Measurements from ENCODE around the gene BBX. TPM values are rescaled to one million over a fixed set of nuclear protein-coding genes. Genes with fewer than 3 reads are reported as not detected.

The BBX gene
- 37.2 and 39.6 TPM in 2 replicates for total RNA-seq

DNA sequence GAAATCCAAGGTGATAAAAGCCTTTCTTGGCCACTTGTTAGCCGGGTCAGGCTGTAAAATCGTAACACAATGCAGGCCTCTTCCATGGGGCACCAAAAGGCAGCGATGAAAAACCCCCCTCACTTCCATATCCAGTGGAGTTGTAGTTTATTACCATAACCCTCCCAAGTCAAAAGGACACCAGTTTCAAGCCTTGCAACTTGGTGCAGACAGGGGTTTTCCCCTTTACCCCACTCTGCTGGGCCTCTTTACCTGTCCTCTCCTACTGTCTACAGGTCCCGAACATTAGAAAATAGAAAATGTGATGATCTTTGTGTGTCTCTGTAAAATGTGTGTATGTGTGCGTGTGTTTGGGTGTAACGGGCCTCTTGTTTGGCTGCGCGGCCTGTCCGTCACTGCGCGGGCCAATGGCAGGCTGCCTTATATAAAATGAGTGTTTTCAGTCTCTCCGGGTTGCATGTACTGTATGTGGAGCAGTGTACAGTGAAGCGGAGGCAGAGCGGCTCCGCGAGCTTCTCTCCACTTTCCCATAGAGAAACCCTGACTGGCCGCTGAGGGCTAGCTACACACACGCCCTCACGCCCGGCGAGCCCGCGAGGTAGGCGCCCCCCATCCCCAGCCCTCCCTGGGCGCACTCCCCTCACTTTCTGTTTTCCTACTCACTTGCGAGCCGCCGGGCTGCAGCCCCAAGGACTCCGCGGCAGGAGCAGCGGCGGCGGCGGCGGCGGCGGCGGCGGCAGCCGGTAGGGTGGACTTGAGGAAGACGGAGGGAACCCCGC, at the start of gene BBX:
Gene BBX, plus strand, starts transcription at position 453 of the 779 bp plus-strand sequence. CDS start 187,499 bp downstream, outside the sequence.
- peaks cover 7% of the 10 kb centered on the region for H3K27me3 Mint-ChIP-seq
- H3K4me3 Mint-ChIP-seq, result peak within 1 kb of the TSS; percentile 97
- peaks cover 25% of the 10 kb centered on the region for H3K4me1 Mint-ChIP-seq
- peaks cover 14% of the 10 kb centered on the region for H3K36me3 Mint-ChIP-seq (ENCODE audit: low read depth)
- intact Hi-C loops (cut with micrococcal nuclease), result loop anchor here (1.0 to 10.0 kb wide), 8 partner anchors 77 to 1312 kb away; partner anchors contain the start of genes CD47, CIP2A and DZIP3
- H3K27ac Mint-ChIP-seq, result peak within 1 kb of the TSS; percentile 94
- peak; percentile 98 for DNase-seq
- H3K9me3 Mint-ChIP-seq, result no peaks in the 10 kb centered on the region

- peaks cover 19% of the 10 kb centered on the region for H3K9me3 Mint-ChIP-seq
- no peak overlapping the region for H3K4me3 Mint-ChIP-seq
- H3K27me3 Mint-ChIP-seq, result peaks cover 29% of the 10 kb centered on the region
- DNase-seq, result no peak
- H3K36me3 Mint-ChIP-seq (ENCODE audit: low read depth), result no peaks in the 10 kb centered on the region
- H3K27ac Mint-ChIP-seq, result no peak overlapping the region
- intact Hi-C loops (cut with micrococcal nuclease), result no loop called here
- H3K4me1 Mint-ChIP-seq, result no peaks in the 10 kb centered on the region
These were observed 46.3 kb upstream of the BBX start for GRCh38 chr3:107476462-107476861.

DNA sequence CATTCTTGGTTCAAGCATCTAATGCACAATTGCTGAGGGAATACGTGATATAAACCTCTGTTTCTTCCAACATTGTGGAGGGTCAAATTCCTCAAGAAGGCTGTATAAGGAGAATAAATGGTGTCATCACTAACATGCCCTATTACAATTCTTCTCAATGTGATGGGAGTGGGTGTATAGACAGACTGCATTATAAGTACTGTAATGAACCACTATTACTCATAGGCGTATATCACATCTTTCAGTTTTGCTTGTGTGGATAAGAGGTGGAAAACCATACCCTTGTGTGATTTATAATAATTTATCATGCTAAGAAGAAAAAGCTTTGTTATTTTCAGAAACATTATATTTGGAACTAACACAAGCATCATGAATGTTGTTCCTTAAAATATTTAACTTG, 35.3 kb upstream of the BBX start:
- H3K27me3 Mint-ChIP-seq, result peaks cover 25% of the 10 kb centered on the region
- H3K4me3 Mint-ChIP-seq, result no peak overlapping the region
- intact Hi-C loops (cut with micrococcal nuclease), result no loop called here
- DNase-seq, result no peak
- no peak overlapping the region for H3K27ac Mint-ChIP-seq
- H3K36me3 Mint-ChIP-seq (ENCODE audit: low read depth), result no peaks in the 10 kb centered on the region
- no peaks in the 10 kb centered on the region for H3K9me3 Mint-ChIP-seq
- no peaks in the 10 kb centered on the region for H3K4me1 Mint-ChIP-seq

DNA sequence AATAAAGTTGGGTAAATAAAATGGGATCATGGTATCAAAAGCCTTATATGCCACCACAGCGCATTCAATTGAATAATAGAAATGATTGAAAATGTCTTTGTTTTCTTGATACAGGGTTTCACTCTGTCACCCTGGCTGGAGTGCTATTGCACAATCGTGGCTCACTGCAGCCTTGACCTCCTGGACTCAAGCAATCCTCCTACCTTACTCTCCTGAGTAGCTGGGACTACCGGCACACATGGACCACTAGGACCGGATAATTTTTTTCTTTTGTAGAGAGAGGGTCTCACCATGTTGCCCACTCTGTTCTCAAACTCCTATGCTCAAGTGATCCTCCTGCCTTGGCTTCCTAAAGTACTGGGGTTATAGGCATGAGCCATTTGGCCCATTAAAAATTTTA, 33.8 kb upstream of the BBX start:
- Mint-ChIP-seq H3K27me3 (peaks cover 26% of the 10 kb centered on the region), H3K9me3 (no peaks in the 10 kb centered on the region), H3K27ac (no peak overlapping the region), H3K36me3 (ENCODE audit: low read depth) (no peaks in the 10 kb centered on the region), H3K4me1 (no peaks in the 10 kb centered on the region), H3K4me3 (no peak overlapping the region)
- intact Hi-C loops (cut with micrococcal nuclease), result no loop called here
- DNase-seq, result no peak

- H3K4me3 Mint-ChIP-seq, result no peak overlapping the region
- H3K36me3 Mint-ChIP-seq (ENCODE audit: low read depth), result no peaks in the 10 kb centered on the region
- no peak for DNase-seq
- intact Hi-C loops (cut with micrococcal nuclease), result no loop called here
- H3K27ac Mint-ChIP-seq, result no peak overlapping the region
- peaks cover 25% of the 10 kb centered on the region for H3K27me3 Mint-ChIP-seq
- no peaks in the 10 kb centered on the region for H3K9me3 Mint-ChIP-seq
- H3K4me1 Mint-ChIP-seq, result no peaks in the 10 kb centered on the region
These were observed 29.6 kb upstream of the BBX start for GRCh38 chr3:107493134-107493533.

- Mint-ChIP-seq H3K27me3 (peaks cover 12% of the 10 kb centered on the region), H3K9me3 (no peaks in the 10 kb centered on the region), H3K36me3 (ENCODE audit: low read depth) (no peaks in the 10 kb centered on the region), H3K4me3 (no peak overlapping the region), H3K27ac (no peak overlapping the region), H3K4me1 (no peaks in the 10 kb centered on the region)
- no peak for DNase-seq
- intact Hi-C loops (cut with micrococcal nuclease), result no loop called here
These were observed 25.9 kb upstream of the BBX start for GRCh38 chr3:107496855-107497254.

- Mint-ChIP-seq H3K4me1 (no peaks in the 10 kb centered on the region), H3K36me3 (ENCODE audit: low read depth) (no peaks in the 10 kb centered on the region), H3K27ac (no peak overlapping the region), H3K27me3 (peaks cover 12% of the 10 kb centered on the region), H3K9me3 (no peaks in the 10 kb centered on the region), H3K4me3 (no peak overlapping the region)
- DNase-seq, result no peak
- intact Hi-C loops (cut with micrococcal nuclease), result no loop called here
These were observed 24.1 kb upstream of the BBX start for GRCh38 chr3:107498646-107499045.

GRCh38 chr3:107506458-107506857, 16.3 kb upstream of the BBX start:
- H3K4me1 Mint-ChIP-seq, result no peaks in the 10 kb centered on the region
- intact Hi-C loops (cut with micrococcal nuclease), result no loop called here
- no peak for DNase-seq
- H3K36me3 Mint-ChIP-seq (ENCODE audit: low read depth), result no peaks in the 10 kb centered on the region
- no peak overlapping the region for H3K27ac Mint-ChIP-seq
- H3K4me3 Mint-ChIP-seq, result no peak overlapping the region
- H3K9me3 Mint-ChIP-seq, result no peaks in the 10 kb centered on the region
- H3K27me3 Mint-ChIP-seq, result peaks cover 24% of the 10 kb centered on the region

GRCh38 chr3:107508331-107508730, 14.4 kb upstream of the BBX start:
- DNase-seq, result no peak
- Mint-ChIP-seq H3K9me3 (no peaks in the 10 kb centered on the region), H3K27me3 (peaks cover 31% of the 10 kb centered on the region), H3K36me3 (ENCODE audit: low read depth) (no peaks in the 10 kb centered on the region), H3K4me3 (no peak overlapping the region), H3K4me1 (no peaks in the 10 kb centered on the region), H3K27ac (no peak overlapping the region)
- intact Hi-C loops (cut with micrococcal nuclease), result no loop called here

- intact Hi-C loops (cut with micrococcal nuclease), result no loop called here
- H3K36me3 Mint-ChIP-seq (ENCODE audit: low read depth), result no peaks in the 10 kb centered on the region
- no peaks in the 10 kb centered on the region for H3K4me1 Mint-ChIP-seq
These were observed 10.7 kb upstream of the BBX start for GRCh38 chr3:107512108-107512507.

DNA sequence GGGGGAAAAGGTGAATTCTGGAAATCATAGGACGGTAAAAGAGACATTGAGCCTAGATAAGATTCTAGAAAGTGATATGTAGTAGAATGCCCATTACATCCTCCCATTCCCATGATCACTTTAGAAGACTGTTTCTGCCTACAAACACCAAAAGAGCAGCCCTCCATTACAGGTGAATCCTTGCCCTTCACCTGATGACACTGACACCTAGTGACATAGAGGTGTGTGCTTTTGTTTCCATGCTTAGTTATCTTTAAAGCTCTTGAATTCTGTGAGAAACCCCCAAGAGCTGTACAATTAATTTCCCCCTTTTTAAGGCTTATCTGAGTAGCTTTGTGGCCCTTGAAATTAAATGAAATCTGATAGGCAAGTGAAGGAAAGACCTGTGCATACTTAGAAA, 8.3 kb upstream of the BBX start:
- no peaks in the 10 kb centered on the region for H3K36me3 Mint-ChIP-seq (ENCODE audit: low read depth)
- peaks cover 34% of the 10 kb centered on the region for H3K27me3 Mint-ChIP-seq
- no peak overlapping the region for H3K27ac Mint-ChIP-seq
- intact Hi-C loops (cut with micrococcal nuclease), result no loop called here
- no peak overlapping the region for H3K4me3 Mint-ChIP-seq
- no peaks in the 10 kb centered on the region for H3K4me1 Mint-ChIP-seq
- no peaks in the 10 kb centered on the region for H3K9me3 Mint-ChIP-seq
- DNase-seq, result no peak

More at GRCh38 chr3:107512108-107512507, 10.7 kb upstream of the BBX start:
- H3K27ac Mint-ChIP-seq, result no peak overlapping the region
- H3K4me3 Mint-ChIP-seq, result no peak overlapping the region
- peaks cover 32% of the 10 kb centered on the region for H3K27me3 Mint-ChIP-seq
- no peaks in the 10 kb centered on the region for H3K9me3 Mint-ChIP-seq
- no peak for DNase-seq

- H3K9me3 Mint-ChIP-seq, result no peaks in the 10 kb centered on the region
- no peaks in the 10 kb centered on the region for H3K36me3 Mint-ChIP-seq (ENCODE audit: low read depth)
- H3K4me3 Mint-ChIP-seq, result no peak overlapping the region
- no peak overlapping the region for H3K27ac Mint-ChIP-seq
- H3K4me1 Mint-ChIP-seq, result peaks cover under 1% of the 10 kb centered on the region
- H3K27me3 Mint-ChIP-seq, result peaks cover 31% of the 10 kb centered on the region
- DNase-seq, result no peak
- intact Hi-C loops (cut with micrococcal nuclease), result no loop called here
These were observed 6.3 kb upstream of the BBX start for GRCh38 chr3:107516475-107516874.

DNA sequence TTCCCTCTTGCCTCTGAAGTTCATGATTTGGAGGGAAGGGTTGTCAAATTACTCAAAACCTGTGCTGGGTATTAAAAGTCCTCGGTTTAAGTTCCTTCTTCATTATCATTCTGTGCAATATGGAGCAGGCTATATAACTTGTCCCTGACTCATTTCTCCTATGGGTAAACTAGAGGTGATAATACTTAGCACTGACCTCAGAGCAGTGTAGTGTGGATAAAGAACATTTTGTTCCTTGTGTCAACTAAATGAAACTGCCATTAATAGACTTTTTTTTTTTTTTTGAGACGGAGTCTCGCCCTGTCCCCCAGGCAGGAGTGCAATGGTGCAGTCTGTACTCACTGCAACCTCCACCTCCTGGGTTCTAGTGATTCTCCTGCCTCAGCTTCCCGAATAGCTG, 2.2 kb upstream of the BBX start:
- no peak for DNase-seq
- Mint-ChIP-seq H3K27me3 (peaks cover 15% of the 10 kb centered on the region), H3K27ac (no peak overlapping the region), H3K4me1 (peaks cover 9% of the 10 kb centered on the region), H3K36me3 (ENCODE audit: low read depth) (peaks cover 2% of the 10 kb centered on the region), H3K4me3 (no peak overlapping the region), H3K9me3 (no peaks in the 10 kb centered on the region)
- intact Hi-C loops (cut with micrococcal nuclease), result loop anchor here (5.0 to 10.0 kb wide), 4 partner anchors 142 to 1314 kb away; partner anchors contain the start of genes CIP2A and DZIP3

DNA sequence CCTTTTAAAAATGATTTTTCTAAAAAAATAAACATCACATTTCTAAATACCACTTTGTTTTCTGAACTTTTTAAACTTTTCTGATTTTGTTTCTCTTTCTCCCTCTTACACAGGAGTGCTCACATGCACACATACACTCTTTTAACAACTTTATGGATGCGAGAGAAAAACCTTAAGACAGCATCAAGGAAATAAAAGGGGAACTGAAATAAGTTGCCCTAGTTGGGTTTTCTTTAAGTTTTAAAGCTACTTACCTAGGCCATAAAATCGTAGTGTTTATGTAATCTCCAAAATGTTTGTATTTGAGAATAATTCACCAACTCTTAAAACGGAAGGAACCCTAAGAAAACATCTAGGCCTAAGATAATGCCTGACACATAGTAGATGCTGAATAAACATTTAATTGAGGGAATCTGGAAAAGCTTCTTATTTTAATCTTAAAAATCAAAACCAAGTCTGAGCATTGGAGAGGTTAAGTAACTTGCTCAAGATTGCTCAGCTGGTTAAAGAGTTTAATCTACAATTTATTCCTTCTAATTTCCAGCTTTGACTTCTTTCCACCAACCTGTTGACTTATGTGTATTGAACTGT, 1.2 kb upstream of the BBX start:
- intact Hi-C loops (cut with micrococcal nuclease), result loop anchor here (1.0 to 10.0 kb wide), 8 partner anchors 78 to 1313 kb away; partner anchors contain the start of genes CD47, CIP2A and DZIP3
- Mint-ChIP-seq H3K9me3 (no peaks in the 10 kb centered on the region), H3K27ac (no peak overlapping the region), H3K36me3 (ENCODE audit: low read depth) (peaks cover 4% of the 10 kb centered on the region), H3K27me3 (peaks cover 16% of the 10 kb centered on the region), H3K4me3 (no peak overlapping the region), H3K4me1 (peaks cover 17% of the 10 kb centered on the region)
- peak; percentile 6 for DNase-seq
